GM12864 (cell line): ENCODE measurements around the gene DGCR8.

ENCODE experiments used
- DNase-seq: peaks from one replicate; pipeline ENCODE4 v3.0.0-alpha.2; 2011; ENCODE audit warnings: low read depth
- H3K4me3 ChIP-seq: 2 replicates; pipeline ENCODE4 v1.5.1; 2011; ENCODE audit warnings: mild to moderate bottlenecking, low read depth, low read length, control low read depth
- TF ChIP-seq, protein P1 (sequence below): IDR thresholded peaks from 2 replicates; pipeline ENCODE4 v1.5.1; 2011; ENCODE audit warnings: low read depth, mild to moderate bottlenecking, moderate library complexity, low read length, control low read depth, inconsistent platforms; ENCODE audit errors: missing control alignments

DGCR8 gene

DNA sequence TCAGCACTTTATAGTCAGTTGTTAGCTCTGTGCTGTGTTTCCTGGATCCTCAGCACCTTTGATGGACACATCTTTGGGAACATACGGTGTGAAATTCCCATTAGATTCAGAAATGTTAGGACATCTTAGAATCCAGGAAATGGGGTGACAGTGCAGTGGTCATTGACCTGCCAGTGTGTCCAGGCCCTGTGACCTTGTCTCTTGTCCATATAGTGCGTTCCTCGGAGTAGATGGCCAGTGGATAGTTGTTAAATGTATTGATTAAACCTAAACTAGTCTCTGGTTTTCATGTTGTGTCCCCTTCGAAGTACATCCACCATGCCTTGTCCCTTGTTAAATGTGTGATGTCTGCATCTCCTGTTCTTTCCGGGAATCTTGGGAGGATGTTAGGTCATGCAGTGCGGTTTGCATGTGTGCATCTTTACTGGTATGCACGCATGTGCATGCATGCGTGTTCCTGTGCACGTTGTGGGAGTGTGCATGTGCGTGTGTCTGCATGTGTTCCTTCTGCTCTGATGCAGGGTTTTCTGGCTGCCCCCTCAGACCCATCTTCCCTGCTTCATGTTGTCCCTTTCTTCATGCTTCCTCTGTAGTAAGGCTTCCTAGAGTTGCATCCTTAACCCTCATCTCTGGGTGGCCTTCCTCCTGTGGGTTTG lies 4.0 kb downstream of the DGCR8 start:
- TF ChIP-seq, protein P1, sequence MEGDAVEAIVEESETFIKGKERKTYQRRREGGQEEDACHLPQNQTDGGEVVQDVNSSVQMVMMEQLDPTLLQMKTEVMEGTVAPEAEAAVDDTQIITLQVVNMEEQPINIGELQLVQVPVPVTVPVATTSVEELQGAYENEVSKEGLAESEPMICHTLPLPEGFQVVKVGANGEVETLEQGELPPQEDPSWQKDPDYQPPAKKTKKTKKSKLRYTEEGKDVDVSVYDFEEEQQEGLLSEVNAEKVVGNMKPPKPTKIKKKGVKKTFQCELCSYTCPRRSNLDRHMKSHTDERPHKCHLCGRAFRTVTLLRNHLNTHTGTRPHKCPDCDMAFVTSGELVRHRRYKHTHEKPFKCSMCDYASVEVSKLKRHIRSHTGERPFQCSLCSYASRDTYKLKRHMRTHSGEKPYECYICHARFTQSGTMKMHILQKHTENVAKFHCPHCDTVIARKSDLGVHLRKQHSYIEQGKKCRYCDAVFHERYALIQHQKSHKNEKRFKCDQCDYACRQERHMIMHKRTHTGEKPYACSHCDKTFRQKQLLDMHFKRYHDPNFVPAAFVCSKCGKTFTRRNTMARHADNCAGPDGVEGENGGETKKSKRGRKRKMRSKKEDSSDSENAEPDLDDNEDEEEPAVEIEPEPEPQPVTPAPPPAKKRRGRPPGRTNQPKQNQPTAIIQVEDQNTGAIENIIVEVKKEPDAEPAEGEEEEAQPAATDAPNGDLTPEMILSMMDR = no peak
- no peak for DNase-seq
- H3K4me3 ChIP-seq = no peak overlapping the region

DNA sequence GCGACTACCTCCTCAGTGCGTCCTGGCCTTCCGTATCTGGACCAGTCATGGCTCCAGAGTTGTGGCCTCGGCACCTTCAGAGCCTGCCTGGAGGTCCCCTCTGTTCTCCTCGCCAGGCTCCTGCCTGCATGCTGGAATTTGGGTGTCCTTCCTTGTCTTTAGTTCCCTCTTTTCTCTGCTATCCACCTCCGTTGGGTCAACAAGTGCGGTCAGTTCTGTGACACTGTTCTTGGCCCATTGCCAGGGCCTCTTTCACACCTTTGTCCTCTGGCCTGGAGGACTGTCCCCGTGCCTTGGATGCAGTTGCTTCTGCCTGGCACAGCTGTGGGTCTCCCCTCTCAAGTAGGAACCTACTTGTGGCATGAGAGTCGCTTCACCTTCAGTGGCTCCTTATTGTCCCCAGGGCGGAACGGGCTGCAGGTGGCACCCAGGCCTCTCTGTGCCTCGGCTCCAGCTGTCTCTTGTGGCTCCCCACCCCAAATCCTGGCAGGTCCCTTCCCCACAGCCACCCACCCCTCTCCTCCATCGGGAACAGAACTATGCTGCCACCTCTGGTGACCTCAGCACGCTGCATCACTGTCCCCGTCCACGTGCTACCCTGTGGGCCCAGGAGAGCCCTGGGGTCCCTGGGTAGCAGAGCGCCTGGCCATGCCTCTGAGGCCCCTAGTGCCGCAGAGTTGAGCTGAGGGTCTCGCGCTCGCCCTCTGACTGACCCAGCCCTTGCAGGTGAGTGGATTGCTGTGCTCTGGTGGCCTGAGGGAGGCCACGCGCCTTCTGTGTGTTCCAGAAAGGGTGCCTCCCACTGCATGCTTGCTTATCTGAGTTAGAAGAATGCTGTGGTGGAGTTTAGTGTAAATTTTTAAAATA lies 4.7 kb downstream of the DGCR8 start:
- no peak overlapping the region for H3K4me3 ChIP-seq
- TF ChIP-seq, protein P1 = peak; percentile 53
- DNase-seq = no peak

DNA sequence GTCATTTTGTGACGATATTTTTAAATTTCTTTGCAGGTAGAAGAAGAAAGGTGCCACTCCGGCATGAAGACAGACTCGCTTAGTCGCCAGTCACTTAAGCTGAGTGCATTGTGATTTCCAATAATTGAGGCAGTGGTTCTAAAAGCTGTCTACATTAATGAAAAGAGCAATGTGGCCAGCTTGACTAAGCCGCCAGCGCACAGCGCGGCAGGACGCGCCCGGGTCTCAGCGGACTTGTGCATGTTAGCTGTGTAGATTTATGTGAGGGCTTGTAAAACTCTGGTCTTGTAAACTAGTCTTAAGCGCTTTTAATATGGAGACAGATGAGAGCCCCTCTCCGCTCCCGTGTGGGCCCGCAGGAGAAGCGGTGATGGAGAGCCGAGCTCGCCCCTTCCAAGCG lies 5.6 kb downstream of the DGCR8 start:
- TF ChIP-seq, protein P1 = no peak
- no peak for DNase-seq
- no peak overlapping the region for H3K4me3 ChIP-seq

DNA sequence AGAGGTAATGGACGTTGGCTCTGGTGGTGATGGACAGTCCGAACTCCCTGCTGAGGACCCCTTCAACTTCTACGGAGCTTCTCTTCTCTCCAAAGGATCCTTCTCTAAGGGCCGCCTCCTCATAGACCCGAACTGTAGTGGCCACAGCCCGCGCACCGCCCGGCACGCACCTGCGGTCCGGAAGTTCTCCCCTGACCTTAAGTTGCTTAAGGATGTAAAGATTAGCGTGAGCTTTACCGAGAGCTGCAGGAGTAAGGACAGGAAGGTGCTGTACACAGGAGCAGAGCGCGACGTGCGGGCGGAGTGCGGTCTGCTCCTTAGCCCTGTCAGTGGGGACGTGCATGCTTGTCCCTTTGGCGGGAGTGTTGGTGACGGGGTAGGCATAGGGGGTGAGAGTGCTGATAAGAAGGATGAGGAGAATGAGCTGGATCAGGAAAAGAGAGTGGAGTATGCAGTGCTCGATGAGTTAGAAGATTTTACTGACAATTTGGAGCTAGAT lies 6.1 kb downstream of the DGCR8 start:
- TF ChIP-seq, protein P1 = no peak
- DNase-seq = no peak
- no peak overlapping the region for H3K4me3 ChIP-seq

DNA sequence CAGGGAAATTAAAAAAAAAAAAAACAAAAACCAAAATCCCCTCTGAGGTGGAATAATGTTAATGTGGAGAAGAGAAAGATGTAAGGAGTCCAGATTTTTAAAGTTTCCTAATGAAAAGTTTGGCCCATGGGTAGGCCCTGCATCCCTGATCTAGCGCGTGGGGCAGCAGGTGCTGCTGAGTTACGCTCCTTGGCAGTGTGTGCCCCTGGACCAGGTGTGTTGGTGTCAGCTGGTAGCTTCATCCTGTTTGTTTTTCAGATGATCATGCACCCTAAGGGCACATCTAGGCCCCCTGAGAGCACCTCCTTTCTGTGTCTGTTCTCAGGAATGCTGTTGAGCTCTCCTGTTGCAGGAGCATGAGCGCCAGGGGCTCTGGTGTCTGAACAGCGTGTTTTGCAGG lies 6.7 kb downstream of the DGCR8 start:
- DNase-seq = no peak
- TF ChIP-seq, protein P1 = no peak
- H3K4me3 ChIP-seq = no peak overlapping the region

DNA sequence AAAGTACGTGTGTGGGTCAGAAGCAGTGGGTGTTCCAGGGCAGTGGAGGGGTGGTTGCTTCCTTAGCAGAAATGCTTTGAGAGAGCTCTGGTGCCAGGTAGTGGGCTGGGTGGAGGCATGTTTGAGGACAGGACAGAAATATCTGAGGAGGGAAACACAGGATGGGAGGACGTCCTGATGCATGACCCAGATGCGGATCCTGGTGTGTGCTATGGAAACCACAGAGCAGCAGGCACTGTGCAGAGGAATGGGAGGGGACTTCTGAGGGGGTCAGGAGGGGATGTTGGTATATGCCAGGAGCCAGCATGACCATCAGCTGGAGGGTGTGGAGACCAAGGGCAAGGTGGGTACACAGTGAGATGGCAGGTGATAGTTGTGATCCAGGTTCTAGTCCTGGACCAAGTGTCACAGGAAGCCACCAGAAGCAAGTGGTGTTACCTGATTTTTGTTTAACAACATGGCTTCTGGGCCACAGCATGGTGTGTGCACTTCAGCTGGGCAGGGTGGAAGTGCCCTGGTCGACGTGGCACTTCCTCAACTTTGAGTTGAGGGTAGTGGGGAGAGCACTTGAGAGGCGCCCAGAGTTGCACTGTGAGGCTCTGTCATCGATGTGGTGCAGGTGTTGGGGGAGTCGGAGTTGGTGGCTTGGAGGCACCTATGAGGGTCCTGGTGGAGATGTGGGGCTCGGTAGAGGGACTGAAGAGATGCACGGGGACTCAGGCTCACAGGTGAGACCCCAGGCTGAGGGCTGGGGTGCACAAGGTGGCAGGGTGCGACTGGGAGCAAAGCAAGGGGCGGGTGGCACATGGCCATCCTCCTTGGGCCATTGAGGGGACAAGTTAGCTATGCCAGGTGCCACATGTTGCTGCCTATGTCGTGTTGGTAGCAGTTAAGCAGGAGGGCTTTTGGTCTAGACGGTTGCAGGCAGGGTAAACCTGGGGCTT lies 7.5 kb downstream of the DGCR8 start:
- DNase-seq = no peak
- H3K4me3 ChIP-seq = no peak overlapping the region
- TF ChIP-seq, protein P1 = no peak
